MM.1S (cell line): Measurements from ENCODE around the gene GLMP.

Experiments used
- EZH2 ChIP-seq: fragments of 300-600 bp; sonication (generic); optimal IDR thresholded peaks from 2 replicates; pipeline ENCODE3; 2017; ENCODE audit warnings: low read depth, mild to moderate bottlenecking, antibody characterized with exemption, low read length, mixed read lengths
- EZH2phosphoT487 ChIP-seq: fragments of 300-600 bp; sonication (generic); IDR thresholded peaks from 2 replicates; pipeline ENCODE4 v1.6.1; 2018; ENCODE audit warnings: antibody characterized with exemption, low read length
- TF ChIP-seq, protein P1 (sequence below): fragments of 300-600 bp; sonication (generic); IDR thresholded peaks from 2 replicates; pipeline ENCODE4 v1.5.1; 2016; ENCODE audit warnings: antibody characterized with exemption, low read length, mixed read lengths

DNA sequence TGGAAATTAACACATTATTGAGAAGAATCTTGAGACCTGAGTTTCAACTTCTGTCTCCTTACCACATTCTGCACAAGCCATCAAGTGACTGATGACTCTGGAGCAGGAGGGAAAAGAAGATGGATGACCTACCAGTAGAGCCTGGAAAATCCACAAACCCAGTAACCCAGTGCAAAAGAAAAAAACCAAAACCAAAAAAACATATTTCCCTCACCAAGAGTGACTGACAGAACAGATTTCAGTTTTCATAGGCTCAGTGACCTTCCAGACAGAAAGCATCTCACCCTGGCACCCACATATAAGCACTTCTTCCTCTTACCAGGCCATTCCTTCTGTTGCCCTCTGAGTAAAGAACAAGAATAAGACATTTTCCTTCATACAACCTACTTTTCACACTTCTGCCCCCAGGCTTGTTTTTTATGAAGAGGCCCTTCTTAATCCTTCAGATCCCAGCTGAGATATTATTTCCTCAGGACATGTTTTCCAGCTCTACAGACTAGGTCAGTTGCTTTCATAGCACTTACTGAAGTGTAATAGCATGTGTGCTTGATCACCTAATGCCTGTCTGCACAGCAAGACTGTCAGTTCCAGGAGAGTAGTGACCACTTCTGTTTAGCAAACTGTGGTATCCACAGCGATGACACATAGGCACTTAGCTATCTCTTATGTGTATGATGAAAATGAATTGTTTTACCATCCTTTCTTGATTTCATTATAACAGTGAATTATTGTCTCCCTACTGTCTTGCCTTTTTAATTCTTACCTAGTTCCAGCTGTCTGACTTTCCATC is 46.9 kb upstream of the GLMP start:
- TF ChIP-seq, protein P1, sequence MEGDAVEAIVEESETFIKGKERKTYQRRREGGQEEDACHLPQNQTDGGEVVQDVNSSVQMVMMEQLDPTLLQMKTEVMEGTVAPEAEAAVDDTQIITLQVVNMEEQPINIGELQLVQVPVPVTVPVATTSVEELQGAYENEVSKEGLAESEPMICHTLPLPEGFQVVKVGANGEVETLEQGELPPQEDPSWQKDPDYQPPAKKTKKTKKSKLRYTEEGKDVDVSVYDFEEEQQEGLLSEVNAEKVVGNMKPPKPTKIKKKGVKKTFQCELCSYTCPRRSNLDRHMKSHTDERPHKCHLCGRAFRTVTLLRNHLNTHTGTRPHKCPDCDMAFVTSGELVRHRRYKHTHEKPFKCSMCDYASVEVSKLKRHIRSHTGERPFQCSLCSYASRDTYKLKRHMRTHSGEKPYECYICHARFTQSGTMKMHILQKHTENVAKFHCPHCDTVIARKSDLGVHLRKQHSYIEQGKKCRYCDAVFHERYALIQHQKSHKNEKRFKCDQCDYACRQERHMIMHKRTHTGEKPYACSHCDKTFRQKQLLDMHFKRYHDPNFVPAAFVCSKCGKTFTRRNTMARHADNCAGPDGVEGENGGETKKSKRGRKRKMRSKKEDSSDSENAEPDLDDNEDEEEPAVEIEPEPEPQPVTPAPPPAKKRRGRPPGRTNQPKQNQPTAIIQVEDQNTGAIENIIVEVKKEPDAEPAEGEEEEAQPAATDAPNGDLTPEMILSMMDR: no peak
- TF ChIP-seq EZH2 (no peak), EZH2phosphoT487 (no peak)
